A549 (cell line): Measurements from ENCODE around the gene CNOT2. TPM values are rescaled to one million over a fixed set of nuclear protein-coding genes. Genes with fewer than 3 reads are reported as not detected.
"Not testable (repeated sequence)": the region's sequence is repeated elsewhere in the genome, so short reads cannot be mapped to it uniquely, and the experiment has no call there.

Source experiments
- ATAC-seq, 2 experiments: fragments of 200-7000 bp in 1 of 2; fragments of >200 bp in 1 of 2; cut with Nextera tagmentation in 1 of 2; cut with Tn5 transposase in 1 of 2; 3 replicates each; pipeline versions ENCODE4 v1.8.0 to v1.9.1; 2018 to 2020; ENCODE audit warnings: mild to moderate bottlenecking in 1 of 2, moderate library complexity in 1 of 2
- CTCF ChIA-PET: fragments of 300-600 bp; sonication (Branson Sonifier 250); formaldehyde crosslinking; extraction: SDS; loops from one replicate; lab custom pipeline; 2021; ENCODE audit warnings: antibody characterized with exemption, inconsistent platforms; lab: Yijun Ruan, JAX
- POLR2A ChIA-PET: fragments of 350-600 bp; formaldehyde crosslinking; extraction: SDS; loops from one replicate; lab custom pipeline; 2021; ENCODE audit warnings: antibody characterized with exemption, inconsistent platforms; lab: Yijun Ruan, JAX
- DNase-seq, 2 experiments: peaks; one replicate each; pipeline versions ENCODE4 v3.0.0 to v3.0.0-alpha.2; 2011 to 2016; ENCODE audit warnings: low read depth in 1 of 2, low spot score in 1 of 2
- FAIRE-seq: peaks from 2 replicates; lab custom pipeline; 2011; peaks lifted over from hg19 to GRCh38; lab: Jason Lieb, UNC
- H3K27ac ChIP-seq, 2 experiments: fragments of >200 bp; sonication (Bioruptor Twin); formaldehyde crosslinking; 3 replicates each; pipeline ENCODE4 v1.5.1; 2016 to 2017
- H3K4me1 ChIP-seq: fragments of >200 bp; sonication (Bioruptor Twin); formaldehyde crosslinking; 3 replicates; pipeline ENCODE4 v1.6.1; 2016
- H3K4me2 ChIP-seq: fragments of >200 bp; sonication (Bioruptor Twin); formaldehyde crosslinking; 3 replicates; pipeline ENCODE4 v1.6.1; 2016
- H3K4me3 ChIP-seq: fragments of >200 bp; sonication (Bioruptor Twin); formaldehyde crosslinking; 3 replicates; pipeline ENCODE4 v1.5.1; 2016
- H3K9me3 ChIP-seq: fragments of >200 bp; sonication (Bioruptor Twin); formaldehyde crosslinking; 3 replicates; pipeline ENCODE4 v1.6.1; 2016
- CHD4 ChIP-seq: fragments of 200-600 bp; sonication (generic); IDR thresholded peaks from 2 replicates; pipeline ENCODE4 v1.6.1; 2016; ENCODE audit warnings: antibody characterized with exemption, mild to moderate bottlenecking, borderline replicate concordance
- EHMT2 ChIP-seq: fragments of 200-600 bp; sonication (generic); IDR thresholded peaks from 2 replicates; pipeline ENCODE4 v1.6.1; 2016; ENCODE audit warnings: antibody characterized with exemption, low read depth, mild to moderate bottlenecking, moderate library complexity
- FOSB ChIP-seq: fragments of 250-450 bp; sonication (Bioruptor Pico); IDR thresholded peaks from 2 replicates; pipeline ENCODE4 v1.5.0; 2020; ENCODE audit warnings: mild to moderate bottlenecking, moderate library complexity
- HOXB13 ChIP-seq: fragments of 250-450 bp; sonication (Bioruptor Pico); IDR thresholded peaks from 2 replicates; pipeline ENCODE4 v1.5.0; 2020; ENCODE audit warnings: low read depth, mild to moderate bottlenecking, moderate library complexity
- JUN ChIP-seq, 2 experiments: fragments of >200 bp; sonication (Bioruptor Twin); formaldehyde crosslinking; IDR thresholded peaks; 2 replicates in 1 of 2; 3 replicates in 1 of 2; pipeline ENCODE4 v1.6.1; 2016 to 2017
- MAZ ChIP-seq: fragments of 150-350 bp; IDR thresholded peaks from 2 replicates; pipeline ENCODE4 v1.6.1; 2014; ENCODE audit warnings: antibody characterized with exemption, low read depth, low read length, borderline replicate concordance
- NFE2L2 ChIP-seq: fragments of 150-350 bp; conservative IDR thresholded peaks from 2 replicates; pipeline ENCODE4 v1.6.1; 2014; ENCODE audit warnings: low read length
- PHF8 ChIP-seq: fragments of 200-600 bp; sonication (generic); IDR thresholded peaks from 2 replicates; pipeline ENCODE4 v1.6.1; 2016; ENCODE audit warnings: low read depth, mild to moderate bottlenecking, antibody characterized with exemption, moderate library complexity, borderline replicate concordance
- RARB ChIP-seq: fragments of 250-450 bp; sonication (Bioruptor Pico); IDR thresholded peaks from 2 replicates; pipeline ENCODE4 v1.8.0; 2021; ENCODE audit warnings: mild to moderate bottlenecking, moderate library complexity
- RCOR1 ChIP-seq: fragments of 150-350 bp; IDR thresholded peaks from 2 replicates; pipeline ENCODE4 v1.6.1; 2014; ENCODE audit warnings: antibody characterized with exemption, low read length, low read depth
- SMC3 ChIP-seq: fragments of >200 bp; sonication (Bioruptor Twin); formaldehyde crosslinking; IDR thresholded peaks from 3 replicates; pipeline ENCODE4 v1.6.1; 2018; ENCODE audit warnings: inconsistent platforms
- SREBF2 ChIP-seq: fragments of 450-650 bp; IDR thresholded peaks from 2 replicates; pipeline ENCODE4 v1.6.1; 2014; ENCODE audit warnings: mild to moderate bottlenecking, moderate library complexity
- TFCP2L1 ChIP-seq: fragments of 250-450 bp; sonication (Bioruptor Pico); IDR thresholded peaks from 2 replicates; pipeline ENCODE4 v1.5.0; 2021; ENCODE audit warnings: mild to moderate bottlenecking
- TP53 ChIP-seq: fragments of 250-450 bp; sonication (Bioruptor Pico); IDR thresholded peaks from 2 replicates; pipeline ENCODE4 v1.5.0; 2021; ENCODE audit warnings: mild to moderate bottlenecking, moderate library complexity
- ZC3H11A ChIP-seq: fragments of 450-650 bp; IDR thresholded peaks from 2 replicates; pipeline ENCODE4 v1.6.1; 2014; ENCODE audit warnings: antibody characterized with exemption, mild to moderate bottlenecking
- WGBS: methylation state at CpG from one replicate; pipeline ENCODE4 v1.1.6; 2017; ENCODE audit errors: missing lambda C conversion rate; 5-methylcytosine and 5-hydroxymethylcytosine counted together
- polyA plus RNA-seq, 4 experiments: library from polyadenylated mRNA; depleted of rRNA in 3 of 4; stranded (reverse); fragments of >200 nt; fragmentation: RNase III in 1 of 4; extraction: RNeasy Plus Mini Kit Qiagen cat#74134 plus additional on column Dnase treatment in 1 of 4; gene quantifications; 2 replicates in 3 of 4; 3 replicates in 1 of 4; pipeline ENCODE4 v1.2.3, GENCODE V29; 2011 to 2017
- TF ChIP-seq, protein P1 (sequence below): fragments of 150-350 bp; IDR thresholded peaks from 2 replicates; pipeline ENCODE4 v1.6.1; 2014; ENCODE audit warnings: low read depth, mild to moderate bottlenecking, low read length
- TF ChIP-seq, protein P2 (sequence below): IDR thresholded peaks from 2 replicates; pipeline ENCODE4 v1.6.1; 2012
- TF ChIP-seq, protein P3 (sequence below): fragments of >200 bp; sonication (Bioruptor Twin); formaldehyde crosslinking; IDR thresholded peaks from 2 replicates; pipeline ENCODE4 v1.6.1; 2016
- TF ChIP-seq, protein P4 (sequence below): fragments of >200 bp; sonication (Bioruptor Twin); formaldehyde crosslinking; IDR thresholded peaks from 3 replicates; pipeline ENCODE4 v1.5.1; 2016
- TF ChIP-seq, protein P5 (sequence below): fragments of 250-450 bp; sonication (Bioruptor Pico); IDR thresholded peaks from 2 replicates; pipeline ENCODE4 v1.5.0; 2021; ENCODE audit warnings: mild to moderate bottlenecking, moderate library complexity, borderline replicate concordance

CNOT2 gene
- polyA plus RNA-seq, 2 of the 4 experiments (the other 2 are of a cell fraction): 87.2 to 105 TPM

DNA sequence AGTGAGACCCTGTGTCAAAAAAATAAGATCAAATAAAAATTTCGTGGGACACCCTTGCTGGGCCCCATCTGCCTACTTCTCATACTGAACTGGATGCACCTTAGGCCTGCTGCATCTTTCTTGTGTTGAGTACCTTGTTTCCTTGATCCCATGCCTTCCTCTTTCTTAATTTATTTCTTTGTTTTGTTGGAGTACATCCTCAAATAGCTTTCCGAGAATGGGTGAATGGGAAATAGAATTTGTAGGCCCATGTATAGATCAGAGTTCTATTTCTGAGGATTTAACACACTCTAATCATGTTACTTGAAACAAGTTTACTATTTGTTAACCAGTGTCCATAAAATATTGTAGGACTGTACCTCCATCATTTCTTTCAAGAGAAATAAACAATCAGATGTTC lies 146.4 kb downstream of the CNOT2 start:
- FAIRE-seq (no peak), ATAC-seq (no peak)
- no peak overlapping the region for H3K27ac ChIP-seq

DNA sequence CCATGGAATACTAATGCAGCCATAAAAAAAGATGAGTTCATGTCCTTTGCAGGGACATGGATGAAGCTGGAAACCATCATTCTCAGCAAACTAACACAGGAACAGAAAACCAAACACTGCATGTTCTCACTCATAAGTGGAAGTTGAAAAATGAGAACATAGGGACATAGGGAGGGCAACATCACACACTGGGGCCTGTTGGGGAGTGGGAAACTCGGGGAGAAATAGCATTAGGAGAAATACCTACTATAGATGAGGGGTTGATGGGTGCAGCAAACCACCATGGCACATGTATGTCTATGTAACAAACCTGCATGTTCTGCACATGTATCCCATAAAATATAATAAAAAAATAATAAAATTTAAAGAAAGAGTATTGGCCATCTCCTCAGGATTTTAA lies 149.4 kb downstream of the CNOT2 start:
- H3K9me3 ChIP-seq, H3K27ac ChIP-seq, DNase-seq, H3K4me2 ChIP-seq, FAIRE-seq, ATAC-seq, H3K4me3 ChIP-seq, POLR2A ChIA-PET, H3K4me1 ChIP-seq, CTCF ChIA-PET: not testable (repeated sequence)
- WGBS: 0% methylated on average over 1 of the region's 1 CpG

More for the DNA sequence above, 146.4 kb downstream of the CNOT2 start:
- no peaks in the 10 kb centered on the region for H3K4me1 ChIP-seq
- TF ChIP-seq, protein P1, sequence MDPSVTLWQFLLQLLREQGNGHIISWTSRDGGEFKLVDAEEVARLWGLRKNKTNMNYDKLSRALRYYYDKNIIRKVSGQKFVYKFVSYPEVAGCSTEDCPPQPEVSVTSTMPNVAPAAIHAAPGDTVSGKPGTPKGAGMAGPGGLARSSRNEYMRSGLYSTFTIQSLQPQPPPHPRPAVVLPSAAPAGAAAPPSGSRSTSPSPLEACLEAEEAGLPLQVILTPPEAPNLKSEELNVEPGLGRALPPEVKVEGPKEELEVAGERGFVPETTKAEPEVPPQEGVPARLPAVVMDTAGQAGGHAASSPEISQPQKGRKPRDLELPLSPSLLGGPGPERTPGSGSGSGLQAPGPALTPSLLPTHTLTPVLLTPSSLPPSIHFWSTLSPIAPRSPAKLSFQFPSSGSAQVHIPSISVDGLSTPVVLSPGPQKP: no peak
- TF ChIP-seq, all 56 proteins: peak for 0
- no peak for DNase-seq
- H3K4me3 ChIP-seq: no peak overlapping the region
- CTCF ChIA-PET: no interaction called here
- H3K4me2 ChIP-seq: no peak overlapping the region
- 13% methylated on average over 2 of the region's 2 CpGs for WGBS
- POLR2A ChIA-PET: no interaction called here
- peaks cover 5% of the 10 kb centered on the region; the same call in 1 of the 3 replicates for H3K9me3 ChIP-seq

DNA sequence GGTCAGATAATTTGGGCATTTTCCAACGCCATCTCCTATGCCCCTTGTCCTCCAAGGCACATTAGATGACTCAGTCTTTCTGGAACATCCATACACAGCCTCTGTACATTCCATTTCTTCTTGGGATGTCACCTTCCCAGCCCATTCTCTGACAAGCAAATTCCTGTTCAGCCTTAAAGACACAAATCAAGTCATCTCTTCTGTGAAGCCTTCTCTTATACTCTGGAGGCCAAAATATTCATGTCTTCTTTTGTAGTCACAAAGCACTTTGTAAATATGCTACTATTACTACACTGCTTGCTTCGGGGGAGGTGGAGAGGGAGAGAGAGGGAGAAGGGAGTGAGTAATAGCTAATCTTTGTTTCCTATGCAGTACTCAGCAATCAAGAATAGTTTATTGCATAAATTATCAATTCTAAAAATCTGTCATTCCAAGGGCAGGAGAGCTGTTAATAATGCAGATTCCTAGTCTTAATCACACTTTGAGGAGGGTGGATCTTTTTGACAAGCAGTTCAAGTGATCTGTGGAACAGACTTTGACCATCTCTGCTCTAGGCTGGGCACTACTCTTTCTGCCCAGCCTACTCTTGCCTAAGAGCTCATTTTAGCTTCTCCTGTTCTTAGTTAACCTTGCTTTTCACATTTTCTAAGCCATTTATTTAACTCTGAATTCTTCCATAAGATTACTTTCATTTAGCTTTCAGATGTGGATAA lies 150.7 kb downstream of the CNOT2 start:
- 1% methylated on average over 2 of the region's 2 CpGs for WGBS
- Histone ChIP-seq H3K9me3 (peaks cover 5% of the 10 kb centered on the region; the same call in 1 of the 3 replicates), H3K4me3 (no peak overlapping the region), H3K4me1 (no peaks in the 10 kb centered on the region), H3K4me2 (no peak overlapping the region), H3K27ac (no peak overlapping the region)
- no peak for TF ChIP-seq CHD4
- no peak for TF ChIP-seq TFCP2L1 (CRISPR knock-in tag)
- no peak for TF ChIP-seq EHMT2
- TF ChIP-seq RCOR1: no peak
- TF ChIP-seq, protein P2, sequence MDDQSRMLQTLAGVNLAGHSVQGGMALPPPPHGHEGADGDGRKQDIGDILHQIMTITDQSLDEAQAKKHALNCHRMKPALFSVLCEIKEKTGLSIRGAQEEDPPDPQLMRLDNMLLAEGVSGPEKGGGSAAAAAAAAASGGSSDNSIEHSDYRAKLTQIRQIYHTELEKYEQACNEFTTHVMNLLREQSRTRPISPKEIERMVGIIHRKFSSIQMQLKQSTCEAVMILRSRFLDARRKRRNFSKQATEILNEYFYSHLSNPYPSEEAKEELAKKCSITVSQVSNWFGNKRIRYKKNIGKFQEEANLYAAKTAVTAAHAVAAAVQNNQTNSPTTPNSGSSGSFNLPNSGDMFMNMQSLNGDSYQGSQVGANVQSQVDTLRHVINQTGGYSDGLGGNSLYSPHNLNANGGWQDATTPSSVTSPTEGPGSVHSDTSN: no peak
- TF ChIP-seq ZC3H11A: no peak
- TF ChIP-seq RARB (CRISPR knock-in tag): no peak
- no peak for TF ChIP-seq JUN (IDR thresholded peaks at IDR 0.05)
- TF ChIP-seq, protein P3, sequence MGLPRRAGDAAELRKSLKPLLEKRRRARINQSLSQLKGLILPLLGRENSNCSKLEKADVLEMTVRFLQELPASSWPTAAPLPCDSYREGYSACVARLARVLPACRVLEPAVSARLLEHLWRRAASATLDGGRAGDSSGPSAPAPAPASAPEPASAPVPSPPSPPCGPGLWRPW: no peak
- no peak for TF ChIP-seq HOXB13 (CRISPR knock-in tag)
- TF ChIP-seq NFE2L2: no peak
- no peak for TF ChIP-seq SMC3
- TF ChIP-seq FOSB (CRISPR knock-in tag): no peak
- no peak for TF ChIP-seq TP53 (CRISPR knock-in tag)
- TF ChIP-seq PHF8: no peak
- TF ChIP-seq SREBF2: no peak
- TF ChIP-seq, protein P4, sequence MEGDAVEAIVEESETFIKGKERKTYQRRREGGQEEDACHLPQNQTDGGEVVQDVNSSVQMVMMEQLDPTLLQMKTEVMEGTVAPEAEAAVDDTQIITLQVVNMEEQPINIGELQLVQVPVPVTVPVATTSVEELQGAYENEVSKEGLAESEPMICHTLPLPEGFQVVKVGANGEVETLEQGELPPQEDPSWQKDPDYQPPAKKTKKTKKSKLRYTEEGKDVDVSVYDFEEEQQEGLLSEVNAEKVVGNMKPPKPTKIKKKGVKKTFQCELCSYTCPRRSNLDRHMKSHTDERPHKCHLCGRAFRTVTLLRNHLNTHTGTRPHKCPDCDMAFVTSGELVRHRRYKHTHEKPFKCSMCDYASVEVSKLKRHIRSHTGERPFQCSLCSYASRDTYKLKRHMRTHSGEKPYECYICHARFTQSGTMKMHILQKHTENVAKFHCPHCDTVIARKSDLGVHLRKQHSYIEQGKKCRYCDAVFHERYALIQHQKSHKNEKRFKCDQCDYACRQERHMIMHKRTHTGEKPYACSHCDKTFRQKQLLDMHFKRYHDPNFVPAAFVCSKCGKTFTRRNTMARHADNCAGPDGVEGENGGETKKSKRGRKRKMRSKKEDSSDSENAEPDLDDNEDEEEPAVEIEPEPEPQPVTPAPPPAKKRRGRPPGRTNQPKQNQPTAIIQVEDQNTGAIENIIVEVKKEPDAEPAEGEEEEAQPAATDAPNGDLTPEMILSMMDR: no peak
- TF ChIP-seq, protein P5, sequence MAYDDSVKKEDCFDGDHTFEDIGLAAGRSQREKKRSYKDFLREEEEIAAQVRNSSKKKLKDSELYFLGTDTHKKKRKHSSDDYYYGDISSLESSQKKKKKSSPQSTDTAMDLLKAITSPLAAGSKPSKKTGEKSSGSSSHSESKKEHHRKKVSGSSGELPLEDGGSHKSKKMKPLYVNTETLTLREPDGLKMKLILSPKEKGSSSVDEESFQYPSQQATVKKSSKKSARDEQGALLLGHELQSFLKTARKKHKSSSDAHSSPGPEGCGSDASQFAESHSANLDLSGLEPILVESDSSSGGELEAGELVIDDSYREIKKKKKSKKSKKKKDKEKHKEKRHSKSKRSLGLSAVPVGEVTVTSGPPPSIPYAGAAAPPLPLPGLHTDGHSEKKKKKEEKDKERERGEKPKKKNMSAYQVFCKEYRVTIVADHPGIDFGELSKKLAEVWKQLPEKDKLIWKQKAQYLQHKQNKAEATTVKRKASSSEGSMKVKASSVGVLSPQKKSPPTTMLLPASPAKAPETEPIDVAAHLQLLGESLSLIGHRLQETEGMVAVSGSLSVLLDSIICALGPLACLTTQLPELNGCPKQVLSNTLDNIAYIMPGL: no peak
- TF ChIP-seq MAZ: no peak
- ChIA-PET CTCF (interaction anchor here (1.0 kb wide), 1 partner anchor 12 kb away, joined by 3 read pairs; no protein-coding TSS in a partner anchor), POLR2A (no interaction called here)
- peak in 1 of 2 experiments; percentile 24; a peak in 1 of 6 replicates for ATAC-seq
- no peak for FAIRE-seq
- DNase-seq: no peak
